DOHH2 (cell line): ENCODE data around the gene SEC11C.
A peak's percentile ranks its signal among the peaks of the same experiment; 100 is the strongest.

ENCODE experiments used
- H3F3A ChIP-seq: fragments of 200-600 bp; sonication (generic), shearing (Covaris generic); 2 replicates; pipeline ENCODE4 v1.6.0; 2016; ENCODE audit warnings: antibody characterized with exemption, mild to moderate bottlenecking; ENCODE audit not compliant: control insufficient read depth, insufficient read depth
- H3K27ac ChIP-seq: fragments of 200-600 bp; sonication (generic); 2 replicates; pipeline ENCODE4 v1.5.1; 2014; ENCODE audit warnings: low read depth, mild to moderate bottlenecking, low read length, moderate library complexity
- H3K27me3 ChIP-seq: fragments of 200-600 bp; sonication (generic); 2 replicates; pipeline ENCODE4 v1.6.1; 2014; ENCODE audit warnings: mild to moderate bottlenecking, low read length, mixed read lengths; ENCODE audit not compliant: control insufficient read depth
- H3K36me3 ChIP-seq: fragments of 200-600 bp; sonication (generic); 2 replicates; pipeline ENCODE4 v1.6.1; 2014; ENCODE audit warnings: mild to moderate bottlenecking, low read length, moderate library complexity, mixed read lengths; ENCODE audit not compliant: control insufficient read depth
- H3K4me1 ChIP-seq: fragments of 200-600 bp; sonication (generic); 2 replicates; pipeline ENCODE4 v1.6.1; 2014; ENCODE audit warnings: mild to moderate bottlenecking, low read length, mixed read lengths; ENCODE audit not compliant: control insufficient read depth
- H3K4me2 ChIP-seq: fragments of 200-600 bp; sonication (generic); 2 replicates; pipeline ENCODE4 v1.6.0; 2014; ENCODE audit warnings: mild to moderate bottlenecking, low read length, moderate library complexity
- H3K4me3 ChIP-seq: fragments of 200-600 bp; sonication (generic); 2 replicates; pipeline ENCODE4 v1.5.1; 2014; ENCODE audit warnings: mild to moderate bottlenecking, low read length, mixed read lengths
- H3K79me2 ChIP-seq: fragments of 200-600 bp; sonication (generic); 2 replicates; pipeline ENCODE4 v1.6.1; 2014; ENCODE audit warnings: mild to moderate bottlenecking, low read length, mixed read lengths; ENCODE audit not compliant: control insufficient read depth
- H3K9me2 ChIP-seq: fragments of 200-600 bp; sonication (generic); replicated peaks from 2 replicates; pipeline ENCODE4 v1.6.1; 2014; ENCODE audit warnings: mild to moderate bottlenecking, low read length, mixed read lengths; ENCODE audit not compliant: control insufficient read depth
- H3K9me3 ChIP-seq: fragments of 200-600 bp; sonication (generic); 2 replicates; pipeline ENCODE4 v1.6.1; 2014; ENCODE audit warnings: antibody characterized with exemption, low read length, mixed read lengths; ENCODE audit not compliant: control insufficient read depth, insufficient read depth
- H4K20me1 ChIP-seq: fragments of 200-600 bp; sonication (generic); 2 replicates; pipeline ENCODE4 v1.6.0; 2014; ENCODE audit warnings: low read depth, mild to moderate bottlenecking, antibody characterized with exemption, low read length, moderate library complexity; ENCODE audit not compliant: control insufficient read depth, insufficient read depth
- CTCF ChIP-seq: fragments of 200-600 bp; sonication (generic); IDR thresholded peaks from one replicate; pipeline ENCODE4 v1.5.1; 2014; ENCODE audit warnings: antibody characterized with exemption, mild to moderate bottlenecking, low read depth, low read length; ENCODE audit not compliant: poor library complexity, severe bottlenecking
- EZH2phosphoT487 ChIP-seq: fragments of 200-600 bp; sonication (generic); IDR thresholded peaks from 2 replicates; pipeline ENCODE4 v1.6.1; 2017; ENCODE audit warnings: borderline replicate concordance, mild to moderate bottlenecking, antibody characterized with exemption, low read length, moderate library complexity, mixed read lengths

Gene SEC11C

GRCh38 chr18:59132810-59133465 is 6.7 kb upstream of the SEC11C start:
- H3F3A ChIP-seq = no peaks in the 10 kb centered on the region

GRCh38 chr18:59139291-59139614 is 431 bp upstream of the SEC11C start:
- TF ChIP-seq EZH2phosphoT487 (no peak), CTCF (no peak)
- Histone ChIP-seq H3K9me2 (no peaks in the 10 kb centered on the region), H3K9me3 (peaks cover 6% of the 10 kb centered on the region), H3F3A (peaks cover 10% of the 10 kb centered on the region), H3K79me2 (peaks cover 45% of the 10 kb centered on the region), H4K20me1 (no peaks in the 10 kb centered on the region), H3K4me1 (peaks cover 39% of the 10 kb centered on the region), H3K27ac (peak overlapping the region; percentile 74), H3K36me3 (peaks cover 3% of the 10 kb centered on the region; the same call in 1 of the 2 replicates), H3K27me3 (peaks cover 14% of the 10 kb centered on the region), H3K4me3 (peak overlapping the region; percentile 85), H3K4me2 (peak overlapping the region; percentile 98)

More at GRCh38 chr18:59132810-59133465, 6.7 kb upstream of the SEC11C start:
- Histone ChIP-seq H3K9me2 (no peaks in the 10 kb centered on the region), H3K4me3 (no peak overlapping the region), H3K27ac (no peak overlapping the region), H3K4me2 (no peak overlapping the region), H3K9me3 (no peaks in the 10 kb centered on the region; the same call in 1 of the 2 replicates), H3K36me3 (no peaks in the 10 kb centered on the region), H3K79me2 (no peaks in the 10 kb centered on the region), H3K27me3 (peaks cover 50% of the 10 kb centered on the region), H4K20me1 (no peaks in the 10 kb centered on the region), H3K4me1 (no peaks in the 10 kb centered on the region)
- TF ChIP-seq EZH2phosphoT487 (no peak), CTCF (no peak)

- H3K36me3 ChIP-seq = peaks cover 3% of the 10 kb centered on the region; the same call in 1 of the 2 replicates
- H3K4me2 ChIP-seq = peak overlapping the region; percentile 98
- peak overlapping the region; percentile 74 for H3K27ac ChIP-seq
- no peaks in the 10 kb centered on the region for H4K20me1 ChIP-seq
- TF ChIP-seq EZH2phosphoT487 = no peak
- no peak for TF ChIP-seq CTCF
- peak overlapping the region; percentile 85 for H3K4me3 ChIP-seq
- peaks cover 6% of the 10 kb centered on the region for H3K9me3 ChIP-seq
- no peaks in the 10 kb centered on the region for H3K9me2 ChIP-seq
- peaks cover 57% of the 10 kb centered on the region for H3K79me2 ChIP-seq
- H3F3A ChIP-seq = peaks cover 10% of the 10 kb centered on the region
- H3K4me1 ChIP-seq = peaks cover 39% of the 10 kb centered on the region
- peaks cover 3% of the 10 kb centered on the region for H3K27me3 ChIP-seq
Observed at GRCh38 chr18:59140302-59140885, 710 bp downstream of the SEC11C start.
